Activated T-helper 17 cell treated with anti-CD3 and anti-CD28 coated beads, Interleukin-2, amount 50 U/mL, for 72 hours (primary cell): ENCODE measurements around the gene KDF1. TPM values are rescaled to one million over a fixed set of nuclear protein-coding genes. Genes with fewer than 3 reads are reported as not detected.
"Not testable (repeated sequence)": the region's sequence is repeated elsewhere in the genome, so short reads cannot be mapped to it uniquely, and the experiment has no call there.

Experiments used
- ATAC-seq: fragments of 150-1000 bp; cut with Tn5 transposase; replicated peaks from 2 replicates; pipeline ENCODE4 v1.10.0; 2021; ENCODE audit warnings: mild to moderate bottlenecking, moderate library complexity
- H3K27ac Mint-ChIP-seq: one replicate; pipeline ENCODE4 v1.8.0; 2022; ENCODE audit warnings: mixed read lengths
- H3K27me3 Mint-ChIP-seq: one replicate; pipeline ENCODE4 v1.8.0; 2022; ENCODE audit warnings: mixed read lengths
- H3K36me3 Mint-ChIP-seq: one replicate; pipeline ENCODE4 v1.8.0; 2022; ENCODE audit warnings: low read depth, mild to moderate bottlenecking, mixed read lengths
- H3K4me1 Mint-ChIP-seq: one replicate; pipeline ENCODE4 v1.8.0; 2022; ENCODE audit warnings: mixed read lengths
- H3K4me3 Mint-ChIP-seq: one replicate; pipeline ENCODE4 v1.8.0; 2022; ENCODE audit warnings: mild to moderate bottlenecking, mixed read lengths
- H3K9me3 Mint-ChIP-seq: one replicate; pipeline ENCODE4 v1.8.0; 2022; ENCODE audit warnings: mixed read lengths
- total RNA-seq, 2 donors: library from RNA; stranded (reverse); gene quantifications; one replicate each; pipeline ENCODE4 v1.2.3, GENCODE V29; 2022

KDF1 gene
- total RNA-seq, 2 donors from 2014 or later = not detected

GRCh38 chr1:26999440-26999987, 39.2 kb upstream of the KDF1 start:
- no peak for ATAC-seq
- Mint-ChIP-seq H3K4me3 (no peak overlapping the region), H3K27ac (no peak overlapping the region), H3K9me3 (no peaks in the 10 kb centered on the region), H3K4me1 (no peaks in the 10 kb centered on the region), H3K36me3 (no peaks in the 10 kb centered on the region), H3K27me3 (peaks cover 8% of the 10 kb centered on the region)

DNA sequence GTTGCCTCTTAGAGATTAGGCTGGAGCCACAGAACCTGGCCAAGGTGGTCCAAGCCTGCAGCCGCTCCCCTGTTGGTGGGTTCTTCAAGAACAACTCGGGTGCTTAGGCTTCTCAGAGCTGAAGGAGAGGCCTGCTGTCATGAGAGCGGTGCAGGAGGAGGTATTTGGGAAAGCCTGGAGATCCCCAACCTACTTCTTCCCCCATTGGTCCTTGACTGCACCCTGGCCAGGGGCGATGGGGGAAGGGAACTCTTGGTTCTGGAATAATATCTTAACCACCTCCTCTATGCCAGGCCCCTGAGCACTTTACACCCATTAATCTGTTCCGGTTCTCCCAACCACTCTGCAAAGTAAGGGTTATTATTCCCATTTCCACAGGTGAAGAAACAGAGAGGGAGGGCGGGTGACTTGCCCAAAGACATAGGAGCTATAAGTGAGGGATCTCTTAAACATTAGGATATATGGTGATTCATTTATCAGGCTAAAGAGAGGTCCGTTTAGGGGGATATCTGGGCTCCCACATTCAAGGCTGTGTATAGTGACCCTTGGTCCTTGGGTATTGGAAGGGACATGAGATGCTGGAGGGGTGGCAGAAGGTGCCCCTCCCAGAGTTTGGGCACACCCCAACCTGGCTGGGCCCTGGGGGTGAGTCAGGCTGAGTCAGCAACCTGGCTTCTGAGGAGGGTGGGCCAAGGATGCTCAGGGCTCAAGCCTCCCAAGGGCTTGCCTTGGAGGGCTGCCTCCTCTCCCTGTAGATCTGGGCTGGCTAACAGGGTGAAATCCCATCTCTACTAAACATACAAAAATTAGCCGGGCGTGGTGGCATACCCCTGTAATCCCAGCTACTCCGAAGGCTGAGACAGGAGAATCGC, 38.4 kb upstream of the KDF1 start:
- no peak for ATAC-seq
- Mint-ChIP-seq H3K36me3 (no peaks in the 10 kb centered on the region), H3K4me3 (no peak overlapping the region), H3K4me1 (no peaks in the 10 kb centered on the region), H3K9me3 (no peaks in the 10 kb centered on the region), H3K27ac (no peak overlapping the region), H3K27me3 (peaks cover 8% of the 10 kb centered on the region)

- H3K4me1 Mint-ChIP-seq = peaks cover 2% of the 10 kb centered on the region
- no peak overlapping the region for H3K27ac Mint-ChIP-seq
- no peaks in the 10 kb centered on the region for H3K9me3 Mint-ChIP-seq
- no peaks in the 10 kb centered on the region for H3K36me3 Mint-ChIP-seq
- no peak for ATAC-seq
- H3K27me3 Mint-ChIP-seq = peaks cover 11% of the 10 kb centered on the region
- H3K4me3 Mint-ChIP-seq = no peak overlapping the region
Measured at GRCh38 chr1:26996665-26997064, 36.4 kb upstream of the KDF1 start.

- Mint-ChIP-seq H3K9me3 (no peaks in the 10 kb centered on the region), H3K4me3 (no peak overlapping the region), H3K4me1 (peaks cover 5% of the 10 kb centered on the region), H3K36me3 (no peaks in the 10 kb centered on the region), H3K27ac (no peak overlapping the region), H3K27me3 (peaks cover 18% of the 10 kb centered on the region)
- ATAC-seq = no peak
Measured at GRCh38 chr1:26996024-26996423, 35.8 kb upstream of the KDF1 start.

GRCh38 chr1:26994787-26995517, 34.7 kb upstream of the KDF1 start:
- H3K27me3 Mint-ChIP-seq = peaks cover 20% of the 10 kb centered on the region

GRCh38 chr1:26994020-26994786, 33.9 kb upstream of the KDF1 start:
- peaks cover 5% of the 10 kb centered on the region for H3K4me1 Mint-ChIP-seq
- H3K4me3 Mint-ChIP-seq = peak overlapping the region; percentile 41
- ATAC-seq = peak; percentile 41
- H3K36me3 Mint-ChIP-seq = no peaks in the 10 kb centered on the region
- H3K27ac Mint-ChIP-seq = no peak overlapping the region
- no peaks in the 10 kb centered on the region for H3K9me3 Mint-ChIP-seq
- H3K27me3 Mint-ChIP-seq = peaks cover 20% of the 10 kb centered on the region

More at GRCh38 chr1:26994787-26995517, 34.7 kb upstream of the KDF1 start:
- ATAC-seq = no peak
- Mint-ChIP-seq H3K4me1 (peaks cover 5% of the 10 kb centered on the region), H3K27ac (no peak overlapping the region), H3K36me3 (no peaks in the 10 kb centered on the region), H3K4me3 (peak overlapping the region; percentile 41), H3K9me3 (no peaks in the 10 kb centered on the region)

DNA sequence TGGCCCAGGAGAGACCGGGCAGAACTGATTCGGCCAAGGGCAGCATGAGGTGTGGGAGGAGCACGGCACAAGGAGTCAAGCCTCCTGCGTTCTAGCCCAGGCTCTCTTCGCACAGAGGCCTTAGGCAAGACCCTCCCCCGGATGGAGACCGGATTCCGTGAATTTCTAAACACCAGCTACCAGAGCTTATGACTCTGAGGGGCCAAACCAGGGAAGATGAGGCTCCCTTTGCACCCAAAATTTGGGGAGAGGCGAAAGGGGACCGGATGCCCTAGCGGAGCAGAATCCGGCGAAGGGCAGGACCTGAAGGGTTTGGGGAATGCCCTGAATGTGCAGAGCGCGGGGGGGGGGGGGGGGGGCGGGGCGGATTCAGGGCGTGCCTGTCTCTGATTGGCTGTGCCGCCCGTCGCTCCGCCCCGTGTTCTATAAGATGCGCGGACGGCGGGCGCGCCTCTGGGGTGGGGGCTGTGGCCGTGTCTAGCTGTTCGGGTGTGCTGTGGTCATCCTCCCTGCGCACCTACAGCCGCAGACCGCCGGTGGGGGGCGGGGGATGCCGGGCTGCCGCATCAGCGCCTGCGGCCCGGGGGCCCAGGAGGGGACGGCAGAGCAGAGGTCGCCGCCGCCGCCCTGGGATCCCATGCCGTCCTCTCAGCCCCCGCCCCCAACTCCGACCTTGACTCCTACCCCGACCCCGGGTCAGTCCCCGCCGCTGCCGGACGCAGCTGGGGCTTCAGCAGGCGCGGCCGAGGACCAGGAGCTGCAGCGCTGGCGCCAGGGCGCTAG, 33.2 kb upstream of the KDF1 start, which contains the start of gene TRNP1:
Gene TRNP1 (plus strand): TSS at position 456 of the 783 bp plus-strand sequence. CDS start 95 bp downstream, at position 551.
- Mint-ChIP-seq H3K4me1 (peaks cover 5% of the 10 kb centered on the region), H3K27me3 (peaks cover 20% of the 10 kb centered on the region), H3K9me3 (no peaks in the 10 kb centered on the region), H3K27ac (no peak within 1 kb of the TSS), H3K4me3 (peak within 1 kb of the TSS; percentile 84), H3K36me3 (no peaks in the 10 kb centered on the region)
- ATAC-seq = peak; percentile 79

GRCh38 chr1:26991310-26992116, 31.2 kb upstream of the KDF1 start:
- peak; percentile 14 for ATAC-seq
- no peaks in the 10 kb centered on the region for H3K36me3 Mint-ChIP-seq
- H3K27me3 Mint-ChIP-seq = peaks cover 20% of the 10 kb centered on the region
- peak overlapping the region; percentile 52 for H3K27ac Mint-ChIP-seq
- H3K9me3 Mint-ChIP-seq = no peaks in the 10 kb centered on the region
- H3K4me3 Mint-ChIP-seq = peak overlapping the region; percentile 40
- H3K4me1 Mint-ChIP-seq = peaks cover 5% of the 10 kb centered on the region

DNA sequence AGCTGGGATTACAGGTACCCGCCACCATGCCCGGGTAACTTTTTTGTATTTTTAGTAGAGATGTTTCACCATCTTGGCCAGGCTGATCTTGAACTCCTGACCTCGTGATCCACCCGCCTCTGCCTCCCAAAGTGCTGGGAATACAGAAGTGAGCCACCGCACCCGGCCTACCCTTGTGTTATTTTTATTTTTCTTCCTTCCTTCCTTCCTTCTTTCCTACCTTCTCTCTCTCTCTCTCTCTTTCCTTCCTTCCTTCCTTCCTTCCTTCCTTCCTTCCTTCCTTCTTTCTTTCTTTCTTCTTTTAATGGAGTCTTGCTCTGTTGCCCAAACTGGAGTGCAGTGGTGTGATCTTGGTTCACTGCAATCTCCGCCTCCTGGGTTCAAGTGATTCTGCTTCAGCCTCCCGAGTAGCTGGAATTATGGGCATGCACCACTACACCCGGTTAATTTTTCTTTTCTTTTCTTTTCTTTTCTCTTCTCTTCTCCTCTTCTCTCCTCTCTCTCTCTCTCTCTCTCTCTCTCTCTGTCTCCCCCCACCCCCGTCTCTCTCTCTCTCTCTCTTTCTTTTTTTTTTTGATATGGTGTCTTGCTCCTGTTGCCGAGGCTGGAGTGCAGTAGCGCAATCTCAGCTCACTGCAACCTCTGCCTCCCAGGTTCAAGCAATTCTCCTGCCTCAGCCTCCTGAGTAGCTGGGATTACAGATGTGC, 29.3 kb upstream of the KDF1 start:
- not testable (repeated sequence) for H3K27ac Mint-ChIP-seq, H3K4me1 Mint-ChIP-seq, H3K4me3 Mint-ChIP-seq, H3K9me3 Mint-ChIP-seq, H3K36me3 Mint-ChIP-seq, ATAC-seq
- H3K27me3 Mint-ChIP-seq = peaks cover 18% of the 10 kb centered on the region

DNA sequence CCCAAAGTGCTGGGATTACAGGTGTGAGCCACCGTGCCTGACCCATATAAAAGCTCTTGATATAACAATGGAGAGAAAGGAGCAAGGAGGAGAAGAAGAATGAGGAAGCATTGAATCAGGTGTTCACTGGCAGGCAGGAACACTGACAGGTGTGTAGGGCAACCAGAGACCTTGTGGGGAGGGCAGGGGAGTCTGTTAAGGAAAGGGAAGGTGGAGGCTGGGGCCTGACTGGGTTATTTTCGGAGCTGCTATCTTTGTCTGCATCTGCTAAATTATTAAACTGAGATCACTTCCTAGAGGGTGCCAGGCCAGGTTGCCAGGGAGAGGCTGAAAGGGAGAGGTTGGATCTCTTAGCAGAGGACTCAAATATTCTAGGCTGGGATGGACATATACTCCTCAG, 26.4 kb upstream of the KDF1 start:
- no peaks in the 10 kb centered on the region for H3K9me3 Mint-ChIP-seq
- ATAC-seq = no peak
- H3K36me3 Mint-ChIP-seq = no peaks in the 10 kb centered on the region
- peaks cover 15% of the 10 kb centered on the region for H3K27me3 Mint-ChIP-seq
- no peak overlapping the region for H3K4me3 Mint-ChIP-seq
- H3K27ac Mint-ChIP-seq = no peak overlapping the region
- peaks cover 2% of the 10 kb centered on the region for H3K4me1 Mint-ChIP-seq

DNA sequence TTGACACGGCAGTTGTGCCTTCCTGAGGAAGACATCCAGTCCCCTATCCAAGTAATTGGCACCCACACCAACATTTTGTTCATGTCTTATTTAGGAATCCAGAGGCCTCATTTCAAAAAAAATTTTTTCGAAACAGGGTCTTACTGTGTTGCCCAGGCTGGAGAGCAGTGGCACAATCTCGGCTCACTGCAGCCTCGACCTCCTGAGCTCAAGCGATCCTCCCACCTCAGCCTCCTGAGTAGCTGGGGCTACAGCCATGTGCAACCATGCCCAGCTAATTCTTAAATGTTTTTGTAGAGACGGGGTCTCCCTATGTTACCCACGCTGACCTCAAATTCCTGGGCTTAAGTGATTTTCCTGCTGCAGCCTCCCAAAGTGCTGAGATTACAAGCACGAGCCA, 24.0 kb upstream of the KDF1 start:
- H3K27me3 Mint-ChIP-seq = peaks cover 7% of the 10 kb centered on the region
- no peaks in the 10 kb centered on the region for H3K36me3 Mint-ChIP-seq
- no peak for ATAC-seq
- no peaks in the 10 kb centered on the region for H3K4me1 Mint-ChIP-seq
- H3K27ac Mint-ChIP-seq = no peak overlapping the region
- H3K9me3 Mint-ChIP-seq = no peaks in the 10 kb centered on the region
- H3K4me3 Mint-ChIP-seq = no peak overlapping the region

DNA sequence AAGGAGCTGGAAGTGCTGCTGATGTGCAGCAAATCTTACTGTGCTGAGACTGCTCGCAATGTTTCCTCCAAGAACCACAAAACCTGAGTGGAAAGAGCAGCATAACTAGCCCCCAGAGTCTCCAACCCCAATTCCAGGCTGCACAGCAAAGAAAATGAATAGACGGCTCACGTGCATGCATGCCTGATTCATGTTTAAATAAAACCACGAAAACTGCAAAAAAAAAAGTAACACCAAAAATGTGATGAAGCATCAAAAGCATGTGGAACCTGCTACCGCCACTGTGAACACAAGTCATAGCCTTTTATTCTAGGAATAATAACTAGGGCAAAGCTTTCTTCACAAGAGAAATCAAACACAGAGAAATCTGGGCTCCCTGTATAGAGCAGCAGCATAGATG, 23.6 kb upstream of the KDF1 start:
- Mint-ChIP-seq H3K36me3 (no peaks in the 10 kb centered on the region), H3K27ac (no peak overlapping the region), H3K4me3 (no peak overlapping the region), H3K4me1 (no peaks in the 10 kb centered on the region), H3K9me3 (no peaks in the 10 kb centered on the region), H3K27me3 (peaks cover 7% of the 10 kb centered on the region)
- ATAC-seq = no peak
